Daoy (cell line): ENCODE data around the gene HMGB2. TPM values are rescaled to one million over a fixed set of nuclear protein-coding genes. Genes with fewer than 3 reads are reported as not detected.

Experiments
- DNase-seq: peaks from one replicate; pipeline ENCODE4 v3.0.0-alpha.2; 2015; ENCODE audit warnings: low read depth
- total RNA-seq: library from RNA; depleted of rRNA; stranded (reverse); fragments of >200 nt; shearing (Covaris generic); gene quantifications from 2 replicates; pipeline ENCODE4 v1.2.3, GENCODE V29; 2014; rRNA removed

HMGB2 gene
- total RNA-seq, 1 experiment from 2014 or later, result 170 TPM

DNA sequence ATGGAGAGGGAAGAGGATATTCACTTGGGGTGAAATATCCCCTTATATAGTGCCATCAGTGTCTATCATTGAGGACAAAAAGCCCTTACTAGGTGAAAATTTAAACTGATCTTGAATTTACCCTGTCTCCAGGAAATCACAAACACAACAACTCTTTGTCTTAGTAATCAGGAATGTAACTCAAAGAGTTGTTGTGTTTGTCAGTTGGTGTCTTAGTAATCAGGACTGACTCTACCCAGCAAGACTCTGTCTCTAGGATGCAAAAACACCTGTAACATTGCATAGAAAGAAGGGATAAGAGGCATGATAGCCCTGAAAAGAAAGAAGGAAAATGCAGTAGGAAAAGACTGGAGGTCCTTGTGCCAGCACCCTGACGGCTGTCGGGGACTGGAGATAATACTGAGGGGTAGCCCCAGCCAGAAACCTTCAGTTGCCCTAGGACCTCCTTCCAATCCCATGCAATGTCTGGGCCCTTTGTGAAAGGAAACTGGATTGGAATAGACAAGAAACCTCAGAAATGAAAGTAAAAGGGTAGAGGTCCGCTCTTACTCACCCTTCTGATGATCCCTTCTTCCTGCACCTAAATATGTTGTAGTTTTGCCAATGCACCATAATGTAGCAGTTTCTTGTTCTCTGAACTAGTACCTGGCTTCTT is 45.3 kb downstream of the HMGB2 start:
- DNase-seq, result no peak

DNA sequence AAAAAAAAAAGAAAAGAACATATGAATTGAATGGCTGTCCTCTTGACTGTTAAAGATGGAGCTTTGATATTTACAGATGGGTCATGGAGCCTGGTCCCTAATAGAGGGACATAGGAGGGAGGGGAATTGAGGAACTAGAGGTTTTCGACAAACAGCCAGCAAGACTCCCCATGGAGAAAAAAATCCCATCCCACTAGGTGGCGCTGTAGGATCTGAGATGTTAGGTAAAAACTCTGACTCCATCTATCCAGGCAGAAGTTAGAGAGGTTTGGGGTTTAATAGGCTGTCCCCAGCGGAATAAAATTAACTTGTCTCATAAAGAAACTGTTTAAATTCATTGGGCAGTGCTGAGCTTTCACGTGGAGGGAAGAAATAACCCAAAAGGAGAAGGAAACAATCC is 45.9 kb downstream of the HMGB2 start:
- peak; percentile 20 for DNase-seq

DNA sequence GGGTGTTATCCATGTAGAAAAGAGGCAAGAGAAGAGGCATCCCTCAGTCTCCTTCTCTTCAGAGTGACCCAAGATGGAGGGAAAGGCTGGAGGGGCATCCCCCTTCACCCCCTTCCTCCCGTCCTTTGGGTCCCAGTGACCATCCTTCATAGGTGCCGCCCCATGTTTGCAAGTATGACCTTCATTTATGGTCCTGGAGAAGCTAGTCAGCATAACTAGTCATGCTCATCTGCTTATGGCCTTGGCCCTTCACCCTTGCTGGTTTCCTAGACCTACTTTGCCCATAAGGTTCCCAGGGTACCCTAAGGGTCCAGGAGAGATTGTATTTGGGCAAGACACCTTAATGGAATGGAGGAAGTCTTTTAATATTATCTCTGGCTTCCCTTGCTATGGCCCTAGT is 46.7 kb downstream of the HMGB2 start:
- DNase-seq, result no peak

DNA sequence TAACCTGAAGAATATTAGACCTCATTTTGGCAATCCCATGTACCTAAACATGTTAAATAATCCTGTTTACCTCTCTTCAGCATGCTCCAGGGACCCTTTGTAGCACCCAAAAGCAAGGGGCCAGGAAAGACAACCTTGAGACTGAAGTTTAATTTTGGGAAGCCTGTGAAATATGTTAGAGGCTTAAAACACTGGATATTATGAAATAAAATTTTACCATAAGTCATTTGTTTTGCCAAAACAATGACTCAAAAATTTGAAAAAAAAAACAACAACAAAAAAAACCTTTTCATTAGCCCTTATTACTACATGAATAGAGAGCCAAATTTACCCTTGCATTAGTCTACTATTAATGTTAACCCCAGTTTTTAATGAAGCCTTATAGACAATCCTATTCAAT is 49.7 kb downstream of the HMGB2 start:
- DNase-seq, result no peak

DNA sequence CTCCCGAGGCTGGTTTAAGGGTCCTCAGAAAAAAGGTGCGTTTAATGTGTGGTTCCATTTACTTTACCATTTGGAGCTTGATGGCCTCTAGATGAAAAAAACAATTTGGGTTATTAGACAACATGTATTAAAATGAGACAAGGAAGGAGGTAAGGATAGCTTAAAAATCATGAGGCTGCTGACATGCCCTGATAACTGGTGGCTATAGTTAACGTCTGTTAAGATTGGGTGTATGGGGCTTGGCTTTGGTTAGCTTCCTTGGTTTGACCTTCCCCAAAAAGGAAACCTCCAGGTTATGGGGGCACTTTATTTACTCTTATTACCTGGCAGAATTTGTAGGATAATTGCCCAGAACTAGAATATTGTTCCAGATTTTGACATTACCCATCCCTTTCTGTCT is 51.5 kb downstream of the HMGB2 start:
- DNase-seq, result no peak

DNA sequence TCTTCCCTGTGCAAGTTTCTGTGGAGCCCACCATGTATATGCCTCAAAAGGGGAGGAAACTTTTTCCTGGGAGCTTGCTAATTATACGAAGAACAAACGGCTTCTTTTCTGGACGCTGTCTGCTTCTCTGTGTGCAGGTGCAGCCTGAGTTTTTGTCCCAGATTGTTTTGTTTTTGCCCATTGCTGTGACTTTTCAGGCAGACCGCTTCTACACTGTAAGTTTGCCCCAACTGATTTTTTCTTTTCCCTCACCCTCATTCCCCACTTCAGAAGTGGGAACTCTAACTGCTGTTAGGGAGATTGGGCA is 51.9 kb downstream of the HMGB2 start:
- DNase-seq, result no peak

DNA sequence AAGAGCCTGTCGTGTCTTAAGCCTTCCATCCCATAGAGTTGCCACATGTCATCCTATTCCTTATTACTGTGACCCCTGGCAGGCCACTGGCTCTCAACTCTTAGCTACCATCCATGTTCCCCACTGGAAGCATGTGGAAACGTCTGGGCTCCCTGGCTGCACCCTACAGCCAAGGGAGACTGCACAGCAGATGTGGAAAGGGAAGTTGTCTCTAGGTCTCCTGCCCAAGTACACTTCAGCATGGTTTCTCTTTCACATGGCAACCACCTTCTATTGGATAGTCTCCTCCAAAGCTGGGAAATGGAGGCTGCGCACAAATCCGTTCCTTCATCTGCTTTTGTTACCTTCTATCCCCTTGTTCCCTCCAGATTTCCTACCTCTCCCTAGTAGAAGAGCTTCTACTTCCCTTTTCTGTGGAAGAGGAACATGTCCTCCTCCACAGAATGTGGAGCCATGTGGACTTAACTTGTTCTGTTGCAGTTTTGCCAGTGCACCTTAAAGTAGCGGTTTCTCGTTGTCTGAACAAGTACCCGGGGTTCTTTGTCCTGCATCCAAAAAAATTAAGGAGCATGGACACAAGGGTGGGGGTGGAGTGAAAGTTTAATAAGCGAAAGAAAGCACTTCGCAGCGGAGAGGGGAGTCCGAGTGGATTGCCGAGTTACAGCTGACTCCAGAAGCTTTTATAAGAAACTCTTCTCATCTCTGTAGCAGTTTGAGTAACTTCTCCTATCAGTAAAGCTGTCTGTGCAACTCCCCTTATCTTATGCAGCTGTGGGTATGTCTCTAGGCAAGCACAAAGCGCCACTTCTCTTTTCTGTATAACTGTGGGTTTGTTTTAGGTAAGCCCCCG is 52.5 kb downstream of the HMGB2 start:
- no peak for DNase-seq

Other genes starting within 250 kb of the HMGB2 start
- gene GALNT7, start 165.5 kb downstream of the HMGB2 start, total RNA-seq, result 21.3 and 21.9 TPM in 2 replicates
- 26.3 and 27.1 TPM in 2 replicates for gene SAP30, start 36.6 kb upstream of the HMGB2 start, total RNA-seq
- not detected in 2 replicates for gene SCRG1, start 64.8 kb upstream of the HMGB2 start, total RNA-seq
- 2.2 and 2.5 TPM in 2 replicates for gene HAND2, start 195.9 kb upstream of the HMGB2 start, total RNA-seq